Left forelimb (tissue), 1 donor: ENCODE results near the gene RELT.

Experiments
- DNase-seq: peaks from one replicate; pipeline ENCODE4 v3.0.0-alpha.2; 2018; ENCODE audit warnings: low spot score

Gene RELT

GRCh38 chr11:73376160-73376802 lies at the start of gene RELT:
Gene RELT, plus strand, starts transcription at chr11:73376399. Its CDS starts 12,738 bp downstream, at chr11:73389137.
- peak; percentile 92 for DNase-seq

GRCh38 chr11:73326929-73327811 lies 49.0 kb upstream of the RELT start:
- no peak for DNase-seq

GRCh38 chr11:73327812-73328364 lies 48.3 kb upstream of the RELT start:
- DNase-seq, result no peak

GRCh38 chr11:73330569-73331093 lies 45.6 kb upstream of the RELT start:
- DNase-seq, result no peak

GRCh38 chr11:73331138-73331916 lies 44.9 kb upstream of the RELT start:
- DNase-seq, result no peak

GRCh38 chr11:73333173-73333572 lies 43.0 kb upstream of the RELT start:
- DNase-seq, result no peak

- no peak for DNase-seq
These were observed 42.4 kb upstream of the RELT start for GRCh38 chr11:73333640-73334383.

- DNase-seq, result no peak
These were observed 41.6 kb upstream of the RELT start for GRCh38 chr11:73334384-73335203.

GRCh38 chr11:73335204-73335923 lies 40.8 kb upstream of the RELT start:
- peak; percentile 94 for DNase-seq

- no peak for DNase-seq
These were observed 38.4 kb upstream of the RELT start for GRCh38 chr11:73337846-73338245.

GRCh38 chr11:73338279-73338678 lies 37.9 kb upstream of the RELT start:
- no peak for DNase-seq

GRCh38 chr11:73340164-73340563 lies 36.0 kb upstream of the RELT start:
- DNase-seq, result no peak

- DNase-seq, result no peak
These were observed 33.6 kb upstream of the RELT start for GRCh38 chr11:73342633-73343032.

GRCh38 chr11:73343076-73343873 lies 32.9 kb upstream of the RELT start:
- DNase-seq, result no peak

- no peak for DNase-seq
These were observed 32.0 kb upstream of the RELT start for GRCh38 chr11:73344191-73344607.

GRCh38 chr11:73345481-73346160 lies 30.6 kb upstream of the RELT start:
- DNase-seq, result no peak

GRCh38 chr11:73346186-73346935 lies 29.8 kb upstream of the RELT start:
- DNase-seq, result no peak
